K562 (cell line): ENCODE results near the gene PDZD2. TPM values are rescaled to one million over a fixed set of nuclear protein-coding genes. Genes with fewer than 3 reads are reported as not detected.
A peak's percentile ranks its signal among the peaks of the same experiment; 100 is the strongest.
"Not testable (repeated sequence)": the region's sequence is repeated elsewhere in the genome, so short reads cannot be mapped to it uniquely, and the experiment has no call there.

ENCODE experiments used
- ATAC-seq: fragments of 200-7000 bp; cut with Tn5 transposase; 3 replicates; pipeline ENCODE4 v1.9.1; 2020; ENCODE audit warnings: moderate library complexity
- BruUV-seq: library from RNA; stranded (reverse); fragments of 400-500 nt; replicated peaks from 2 replicates; lab custom pipeline; 2021; lab: Mats Ljungman, UMichigan
- CTCF ChIA-PET: fragments of 300-600 bp; formaldehyde crosslinking; extraction: SDS; loops from one replicate; lab custom pipeline; 2021; ENCODE audit warnings: low intra/inter-chr PET ratio; lab: Yijun Ruan, JAX
- POLR2A ChIA-PET: fragments of 300-600, 350-650 bp; sonication (Branson Sonifier 250); formaldehyde crosslinking; extraction: SDS; loops from one replicate; lab custom pipeline; 2021; ENCODE audit warnings: antibody characterized with exemption, inconsistent platforms; lab: Yijun Ruan, JAX
- DNase-seq, 4 experiments: peaks; one replicate each; pipeline versions ENCODE4 v3.0.0 to v3.0.0-alpha.2; 2011 to 2018; ENCODE audit warnings: low spot score in 3 of 4, mixed read lengths in 3 of 4; ENCODE audit errors: extremely low read depth in 1 of 4
- FAIRE-seq: peaks from 2 replicates; lab custom pipeline; 2011; peaks lifted over from hg19 to GRCh38; lab: Jason Lieb, UNC
- H2AFZ ChIP-seq: 2 replicates; pipeline ENCODE4 v1.6.0; 2011; ENCODE audit warnings: low read depth, low read length, control low read depth, inconsistent platforms
- H3K27ac ChIP-seq: fragments of 200-600 bp; 3 replicates; pipeline ENCODE4 v1.8.0; 2011; ENCODE audit warnings: low read depth, mild to moderate bottlenecking, control low read depth, inconsistent platforms, low read length, moderate library complexity, mixed read lengths; ENCODE audit errors: extremely low read depth
- H3K27me3 ChIP-seq, 2 experiments: fragments of 300-600 bp in 1 of 2; 2 replicates in 1 of 2; 3 replicates in 1 of 2; pipeline versions ENCODE4 v1.6.0 to v1.8.0; 2011; ENCODE audit warnings: inconsistent platforms in 2 of 2, low read length in 2 of 2, mild to moderate bottlenecking in 1 of 2, mixed read lengths in 1 of 2, moderate library complexity in 1 of 2; ENCODE audit not compliant: control insufficient read depth in 2 of 2, insufficient read depth in 2 of 2
- H3K36me3 ChIP-seq: fragments of 300-600 bp; 3 replicates; pipeline ENCODE4 v1.8.0; 2011; ENCODE audit warnings: mild to moderate bottlenecking, low read length, inconsistent platforms; ENCODE audit not compliant: control insufficient read depth, insufficient read depth
- H3K4me1 ChIP-seq, 2 experiments: fragments of 200-600 bp in 1 of 2; replicated peaks in 1 of 2; 2 replicates in 1 of 2; 3 replicates in 1 of 2; pipeline versions ENCODE4 v1.5.1 to v1.8.0; 2011; ENCODE audit warnings: inconsistent platforms in 2 of 2, low read length in 2 of 2, mild to moderate bottlenecking in 1 of 2, mixed read lengths in 1 of 2, moderate library complexity in 1 of 2; ENCODE audit not compliant: control insufficient read depth in 2 of 2, insufficient read depth in 2 of 2
- H3K4me2 ChIP-seq: 2 replicates; pipeline ENCODE4 v1.6.1; 2011; ENCODE audit warnings: low read length, control low read depth, inconsistent platforms, mixed read lengths; ENCODE audit not compliant: insufficient read depth
- H3K4me3 ChIP-seq: fragments of 200-600 bp; sonication (generic), shearing (Covaris generic); 2 replicates; pipeline ENCODE4 v1.5.1; 2016; ENCODE audit warnings: control low read depth, inconsistent platforms
- H3K79me2 ChIP-seq: fragments of 200-600 bp; 3 replicates; pipeline ENCODE4 v1.8.0; 2011; ENCODE audit warnings: low read length, inconsistent platforms; ENCODE audit not compliant: control insufficient read depth, insufficient read depth
- H3K9ac ChIP-seq, 2 experiments: 2 replicates each; pipeline versions ENCODE4 v1.6.0 to v1.6.1; 2011; ENCODE audit warnings: low read depth in 2 of 2, low read length in 2 of 2, control low read depth in 1 of 2, inconsistent platforms in 1 of 2, mild to moderate bottlenecking in 1 of 2, mixed read lengths in 1 of 2; ENCODE audit not compliant: insufficient read depth in 1 of 2
- H3K9me1 ChIP-seq: one replicate; pipeline ENCODE4 v1.6.0; 2011; ENCODE audit warnings: inconsistent platforms, mild to moderate bottlenecking, low read length, moderate library complexity; ENCODE audit not compliant: control insufficient read depth, insufficient read depth
- H3K9me3 ChIP-seq: replicated peaks from 2 replicates; pipeline ENCODE4 v1.5.1; 2011; ENCODE audit warnings: low read depth, low read length, inconsistent platforms; ENCODE audit not compliant: control insufficient read depth, insufficient read depth
- H4K20me1 ChIP-seq: replicated peaks from 2 replicates; pipeline ENCODE4 v1.6.1; 2011; ENCODE audit warnings: low read length, inconsistent platforms, mixed read lengths; ENCODE audit not compliant: control insufficient read depth, insufficient read depth
- CEBPB ChIP-seq: fragments of 450-650 bp; IDR thresholded peaks from 2 replicates; pipeline ENCODE4 v1.6.1; 2016; ENCODE audit warnings: missing genetic modification characterization, missing compliant biosample characterization
- CTCFL ChIP-seq: IDR thresholded peaks from 2 replicates; pipeline ENCODE4 v1.6.1; 2011; ENCODE audit warnings: borderline replicate concordance, low read depth, mild to moderate bottlenecking, moderate library complexity, low read length; ENCODE audit not compliant: insufficient read depth, poor library complexity, severe bottlenecking
- POLR2AphosphoS2 ChIP-seq: IDR thresholded peaks from 2 replicates; pipeline ENCODE4 v1.6.1; 2012; ENCODE audit warnings: low read length, improper control_type of control experiment
- ZNF655 ChIP-seq: fragments of 250-450 bp; sonication (Bioruptor Pico); IDR thresholded peaks from 2 replicates; pipeline ENCODE4 v1.5.0; 2021
- whole genome bisulfite sequencing: fragments of 100-300 bp; shearing (Covaris generic); methylation state at CpG from one replicate; pipeline ENCODE4 v1.1.6; 2016; ENCODE audit warnings: low coverage, mixed read lengths; ENCODE audit not compliant: insufficient coverage; ENCODE audit errors: missing lambda C conversion rate; 5-methylcytosine and 5-hydroxymethylcytosine counted together
- in situ Hi-C: fragments of 300-500 bp; cut with MboI; formaldehyde crosslinking; loops from 4 replicates; pipeline ENCODE4 v1.15.0; 2018; ENCODE audit warnings: inconsistent platforms, mixed read lengths
- intact Hi-C: fragments of 100-400 bp; cut with micrococcal nuclease; formaldehyde crosslinking; loops from 2 replicates; pipeline ENCODE4 v1.14.2; 2022
- polyA plus RNA-seq, 8 experiments: library from polyadenylated mRNA; depleted of rRNA in 4 of 8; stranded (reverse) in 5 of 8; unstranded in 3 of 8; fragments of >200 nt; fragmentation: Nextera tagmentation in 2 of 8; fragmentation: Illumina TruSeq in 1 of 8; extraction: Ambion mirVana in 2 of 8; extraction: Trizol in 1 of 8; gene quantifications; 2 replicates each; pipeline versions ENCODE4 v1.2.1 to v1.2.3, GENCODE V29; 2011 to 2014; ENCODE audit warnings: inconsistent platforms in 1 of 8, missing spikeins in 1 of 8
- total RNA-seq, 7 experiments: library from RNA; depleted of rRNA in 6 of 7; stranded (reverse); fragments of >200 nt in 6 of 7; fragmentation: Illumina TruSeq in 2 of 7; extraction: Trizol in 2 of 7; gene quantifications; 2 replicates each; pipeline versions ENCODE4 v1.2.1 to v1.2.3, GENCODE V29; 2011 to 2021; ENCODE audit warnings: low replicate concordance in 1 of 7

PDZD2 gene
- total and polyA plus RNA-seq, 9 of the 15 experiments (the other 6 are each of a cell fraction or from before 2014, with no cell fraction given): 0.02 to 0.08 (median 0.04) TPM; not detected in 6

- H2AFZ ChIP-seq, H3K4me2 ChIP-seq, intact Hi-C loops, DNase-seq, H3K27ac ChIP-seq, BruUV-seq, H4K20me1 ChIP-seq, H3K27me3 ChIP-seq, H3K9me3 ChIP-seq: not testable (repeated sequence)
- POLR2A ChIA-PET: interaction anchor here (0.9 kb wide), 1 partner anchor 9 kb away, joined by 3 read pairs; no protein-coding TSS in a partner anchor
- TF ChIP-seq CEBPB (tag): peak; percentile 6; the same call in 1 of the 2 replicates
- TF ChIP-seq, all 486 proteins: peak for 1; not testable (repeated sequence) for 485
- H3K9ac ChIP-seq, ATAC-seq, H3K9me1 ChIP-seq, H3K4me3 ChIP-seq, H3K4me1 ChIP-seq, in situ Hi-C loops, CTCF ChIA-PET, FAIRE-seq: not testable (repeated sequence)
- H3K79me2 ChIP-seq: peaks cover 18% of the 10 kb centered on the region
- H3K36me3 ChIP-seq: peaks cover 72% of the 10 kb centered on the region
- WGBS: 86% methylated on average over 8 of the region's 8 CpGs
Observed at GRCh38 chr5:32118922-32119321, 480.0 kb downstream of the PDZD2 start.

GRCh38 chr5:32123058-32123805 is 484.3 kb downstream of the PDZD2 start:
- Histone ChIP-seq H3K9me1 (no peaks in the 10 kb centered on the region), H3K4me1 (no peaks in the 10 kb centered on the region), H3K4me3 (no peak overlapping the region), H2AFZ (no peak overlapping the region), H3K27ac (no peak overlapping the region), H3K9ac (no peak overlapping the region), H4K20me1 (no peaks in the 10 kb centered on the region), H3K79me2 (peaks cover 40% of the 10 kb centered on the region), H3K27me3 (no peaks in the 10 kb centered on the region), H3K9me3 (no peaks in the 10 kb centered on the region), H3K4me2 (no peak overlapping the region), H3K36me3 (peaks cover 82% of the 10 kb centered on the region)
- no TSS peak for BruUV-seq
- WGBS: 83% methylated on average over 8 of the region's 8 CpGs
- ATAC-seq: peak; percentile 28; the same call in 2 of the 3 replicates
- no peak for TF ChIP-seq ZNF655
- peak; percentile 77; the same call in 1 of the 2 replicates for TF ChIP-seq POLR2AphosphoS2
- TF ChIP-seq CTCFL: no peak
- ChIA-PET CTCF (no interaction called here), POLR2A (interaction anchor here (0.6 to 1.4 kb wide), 2 partner anchors 10 to 15 kb away, joined by 3 read pairs; no protein-coding TSS in a partner anchor)
- intact Hi-C loops: no loop called here
- FAIRE-seq: no peak
- no peak for DNase-seq
- in situ Hi-C loops: no loop called here
